Hindlimb muscle (tissue), 1 donor: ENCODE data around the gene FAM219A. TPM values are rescaled to one million over a fixed set of nuclear protein-coding genes. Genes with fewer than 3 reads are reported as not detected.
A peak's percentile ranks its signal among the peaks of the same experiment; 100 is the strongest.
"Not testable (repeated sequence)": the region's sequence is repeated elsewhere in the genome, so short reads cannot be mapped to it uniquely, and the experiment has no call there.

Source experiments
- DNase-seq: peaks from one replicate; pipeline ENCODE4 v3.0.0-alpha.2; 2013
- polyA plus RNA-seq: library from polyadenylated mRNA; unstranded; fragments of 120-200 nt; gene quantifications from one replicate; pipeline ENCODE4 v1.2.1, GENCODE V29; 2013; ENCODE audit not compliant: insufficient read length

Gene FAM219A
- polyA plus RNA-seq, 1 donor, result 14.1 TPM

GRCh38 chr9:34482746-34483145 lies 24.4 kb upstream of the FAM219A start:
- not testable (repeated sequence) for DNase-seq

- DNase-seq, result not testable (repeated sequence)
Observed at GRCh38 chr9:34481620-34482019, 23.2 kb upstream of the FAM219A start.

- DNase-seq, result no peak
Observed at GRCh38 chr9:34479431-34479866, 21.1 kb upstream of the FAM219A start.

GRCh38 chr9:34477541-34477940 lies 19.2 kb upstream of the FAM219A start:
- DNase-seq, result no peak

GRCh38 chr9:34475097-34475496 lies 16.7 kb upstream of the FAM219A start:
- DNase-seq, result no peak

- DNase-seq, result no peak
Observed at GRCh38 chr9:34465468-34465867, 7.1 kb upstream of the FAM219A start.

GRCh38 chr9:34464571-34464970 lies 6.2 kb upstream of the FAM219A start:
- DNase-seq, result no peak

- DNase-seq, result no peak
Observed at GRCh38 chr9:34463901-34464232, 5.5 kb upstream of the FAM219A start.

GRCh38 chr9:34463098-34463900 lies 4.9 kb upstream of the FAM219A start:
- DNase-seq, result no peak

- DNase-seq, result no peak
Observed at GRCh38 chr9:34459941-34460340, 1.6 kb upstream of the FAM219A start.

- DNase-seq, result no peak
Observed at GRCh38 chr9:34459356-34459755, 986 bp upstream of the FAM219A start.

GRCh38 chr9:34458959-34459340 lies 580 bp upstream of the FAM219A start:
- DNase-seq, result no peak

- peak; percentile 61 for DNase-seq
Observed at GRCh38 chr9:34457266-34458012, 931 bp downstream of the FAM219A start.

- no peak for DNase-seq
Observed at GRCh38 chr9:34456746-34457145, 1.6 kb downstream of the FAM219A start.

GRCh38 chr9:34456151-34456550 lies 2.2 kb downstream of the FAM219A start:
- no peak for DNase-seq

GRCh38 chr9:34454571-34455065 lies 3.8 kb downstream of the FAM219A start:
- no peak for DNase-seq

GRCh38 chr9:34452568-34452967 lies 5.8 kb downstream of the FAM219A start:
- DNase-seq, result no peak

GRCh38 chr9:34451545-34451944 lies 6.8 kb downstream of the FAM219A start:
- no peak for DNase-seq

- DNase-seq, result no peak
Observed at GRCh38 chr9:34451135-34451534, 7.2 kb downstream of the FAM219A start.

GRCh38 chr9:34450644-34451043 lies 7.7 kb downstream of the FAM219A start:
- no peak for DNase-seq

- DNase-seq, result no peak
Observed at GRCh38 chr9:34446951-34447350, 11.4 kb downstream of the FAM219A start.

- no peak for DNase-seq
Observed at GRCh38 chr9:34446468-34446891, 11.9 kb downstream of the FAM219A start.

GRCh38 chr9:34443976-34444375 lies 14.4 kb downstream of the FAM219A start:
- no peak for DNase-seq

- DNase-seq, result no peak
Observed at GRCh38 chr9:34443533-34443932, 14.8 kb downstream of the FAM219A start.
